Lower leg skin (tissue), 3 donors: ENCODE results near the gene TMEM245.

ENCODE experiments used
- POLR2A ChIP-seq, 2 donors: fragments of 450-650 bp; IDR thresholded peaks; one replicate each; pipeline ENCODE4 v1.6.1; 2016 to 2017; ENCODE audit warnings: antibody characterized with exemption in 2 of 2, mild to moderate bottlenecking in 1 of 2, moderate library complexity in 1 of 2
- TF ChIP-seq, protein P1 (sequence below), 3 donors: fragments of 450-650 bp; IDR thresholded peaks; one replicate each; pipeline ENCODE4 v1.5.1; 2016; ENCODE audit warnings: antibody characterized with exemption in 3 of 3, mild to moderate bottlenecking in 3 of 3, moderate library complexity in 2 of 3

DNA sequence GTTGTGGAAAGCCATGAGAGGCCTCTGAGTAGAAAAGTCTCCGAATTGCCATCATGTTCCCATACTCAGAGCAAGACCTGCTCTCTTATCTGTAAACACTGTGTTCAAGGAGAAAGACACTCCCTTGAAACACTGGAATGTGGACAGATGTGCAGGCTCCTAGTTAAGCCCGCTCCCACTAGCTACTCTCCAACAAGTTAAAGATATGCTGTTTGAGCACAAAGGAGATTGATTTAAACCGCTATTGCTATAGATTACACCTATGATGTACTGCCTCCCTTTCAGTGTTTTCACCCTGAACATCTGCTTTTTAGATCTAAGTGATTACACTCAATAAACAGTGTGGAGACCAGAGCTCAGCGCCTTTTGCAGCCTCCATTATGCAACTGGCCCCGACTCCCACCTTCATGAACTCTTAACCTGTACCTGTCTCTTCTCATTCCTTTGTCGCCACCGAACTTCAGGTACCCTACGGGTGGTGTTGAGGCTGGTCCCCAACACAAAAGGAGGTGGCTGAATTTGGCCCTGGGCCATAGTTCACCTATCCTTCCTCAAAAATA is 47.5 kb downstream of the TMEM245 start:
- TF ChIP-seq, protein P1, sequence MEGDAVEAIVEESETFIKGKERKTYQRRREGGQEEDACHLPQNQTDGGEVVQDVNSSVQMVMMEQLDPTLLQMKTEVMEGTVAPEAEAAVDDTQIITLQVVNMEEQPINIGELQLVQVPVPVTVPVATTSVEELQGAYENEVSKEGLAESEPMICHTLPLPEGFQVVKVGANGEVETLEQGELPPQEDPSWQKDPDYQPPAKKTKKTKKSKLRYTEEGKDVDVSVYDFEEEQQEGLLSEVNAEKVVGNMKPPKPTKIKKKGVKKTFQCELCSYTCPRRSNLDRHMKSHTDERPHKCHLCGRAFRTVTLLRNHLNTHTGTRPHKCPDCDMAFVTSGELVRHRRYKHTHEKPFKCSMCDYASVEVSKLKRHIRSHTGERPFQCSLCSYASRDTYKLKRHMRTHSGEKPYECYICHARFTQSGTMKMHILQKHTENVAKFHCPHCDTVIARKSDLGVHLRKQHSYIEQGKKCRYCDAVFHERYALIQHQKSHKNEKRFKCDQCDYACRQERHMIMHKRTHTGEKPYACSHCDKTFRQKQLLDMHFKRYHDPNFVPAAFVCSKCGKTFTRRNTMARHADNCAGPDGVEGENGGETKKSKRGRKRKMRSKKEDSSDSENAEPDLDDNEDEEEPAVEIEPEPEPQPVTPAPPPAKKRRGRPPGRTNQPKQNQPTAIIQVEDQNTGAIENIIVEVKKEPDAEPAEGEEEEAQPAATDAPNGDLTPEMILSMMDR (IDR thresholded peaks at IDR 0.05) = no peak
- no peak for TF ChIP-seq POLR2A (IDR thresholded peaks at IDR 0.05)
